Stimulated activated CD4-positive, alpha-beta T cell treated with anti-CD3 and anti-CD28 coated beads, Interleukin-1b, Interleukin-23, amount 100 ng/mL, for 1 hour (primary cell): Measurements from ENCODE around the gene ROPN1L.

ENCODE experiments used
- DNase-seq, 2 donors: peaks; one replicate each; pipeline ENCODE4 v3.0.0-alpha.2; 2020; ENCODE audit warnings: low read depth in 2 of 2

The ROPN1L gene

GRCh38 chr5:10457682-10458574 lies 16.2 kb downstream of the ROPN1L start:
- DNase-seq: no peak

- DNase-seq: no peak
Observed at GRCh38 chr5:10459080-10460055, 17.7 kb downstream of the ROPN1L start.

- no peak for DNase-seq
Observed at GRCh38 chr5:10460252-10460906, 18.7 kb downstream of the ROPN1L start.

GRCh38 chr5:10461041-10461440 lies 19.4 kb downstream of the ROPN1L start:
- DNase-seq: no peak

GRCh38 chr5:10461904-10462555 lies 20.4 kb downstream of the ROPN1L start:
- no peak for DNase-seq

- DNase-seq: no peak
Observed at GRCh38 chr5:10463566-10463965, 21.9 kb downstream of the ROPN1L start.

- no peak for DNase-seq
Observed at GRCh38 chr5:10464173-10464572, 22.5 kb downstream of the ROPN1L start.

- DNase-seq: no peak
Observed at GRCh38 chr5:10465726-10466125, 24.0 kb downstream of the ROPN1L start.

GRCh38 chr5:10466446-10467073 lies 24.9 kb downstream of the ROPN1L start:
- DNase-seq: no peak

- DNase-seq: no peak
Observed at GRCh38 chr5:10467281-10468198, 25.9 kb downstream of the ROPN1L start.

- DNase-seq: no peak
Observed at GRCh38 chr5:10468256-10468655, 26.6 kb downstream of the ROPN1L start.

- no peak for DNase-seq
Observed at GRCh38 chr5:10469253-10470050, 27.8 kb downstream of the ROPN1L start.

- no peak for DNase-seq
Observed at GRCh38 chr5:10470669-10471068, 29.0 kb downstream of the ROPN1L start.

GRCh38 chr5:10471677-10472076 lies 30.0 kb downstream of the ROPN1L start:
- DNase-seq: no peak

- no peak for DNase-seq
Observed at GRCh38 chr5:10474521-10475075, 32.9 kb downstream of the ROPN1L start.

- no peak for DNase-seq
Observed at GRCh38 chr5:10475931-10476676, 34.4 kb downstream of the ROPN1L start.

GRCh38 chr5:10476878-10477277 lies 35.2 kb downstream of the ROPN1L start:
- no peak for DNase-seq

GRCh38 chr5:10477943-10478342 lies 36.3 kb downstream of the ROPN1L start:
- no peak for DNase-seq
